ENCODE measurements around the gene MYO15B.

- TF ChIP-seq EZH2 (IDR thresholded peaks at IDR 0.05; ENCODE audit: borderline replicate concordance, low read depth, low read length, severe bottlenecking) (no peak), CTCF (IDR thresholded peaks at IDR 0.05; ENCODE audit: borderline replicate concordance, extremely low read depth, low read length, poor library complexity, severe bottlenecking) (no peak)
Observed at GRCh38 chr17:75668489-75668888, 80.9 kb downstream of the MYO15B start.
